Measurements from ENCODE around the gene PIEZO1.
A peak's percentile ranks its signal among the peaks of the same experiment; 100 is the strongest.

The PIEZO1 gene

DNA sequence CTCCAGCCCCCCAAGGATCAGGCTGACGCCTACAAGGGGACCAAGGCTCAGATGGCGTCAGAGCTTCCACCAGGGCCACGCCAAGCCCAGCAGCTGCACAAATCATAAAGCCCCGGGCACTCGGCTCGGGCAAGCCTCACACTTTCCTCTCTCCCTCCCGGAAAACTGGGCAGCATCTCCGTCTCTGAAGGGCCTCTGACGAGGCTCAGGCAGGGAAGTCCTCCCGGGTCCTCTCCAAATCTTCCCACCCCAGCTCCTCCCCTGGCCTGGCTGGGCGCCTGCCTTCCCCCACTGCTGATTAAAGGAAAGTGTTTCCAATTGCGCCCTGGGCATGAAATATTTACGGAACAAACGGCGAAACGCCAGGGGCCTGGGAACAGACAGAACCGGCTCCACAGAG, 38.5 kb downstream of the PIEZO1 start:
- H3K27ac ChIP-seq = peak overlapping the region; percentile 65

DNA sequence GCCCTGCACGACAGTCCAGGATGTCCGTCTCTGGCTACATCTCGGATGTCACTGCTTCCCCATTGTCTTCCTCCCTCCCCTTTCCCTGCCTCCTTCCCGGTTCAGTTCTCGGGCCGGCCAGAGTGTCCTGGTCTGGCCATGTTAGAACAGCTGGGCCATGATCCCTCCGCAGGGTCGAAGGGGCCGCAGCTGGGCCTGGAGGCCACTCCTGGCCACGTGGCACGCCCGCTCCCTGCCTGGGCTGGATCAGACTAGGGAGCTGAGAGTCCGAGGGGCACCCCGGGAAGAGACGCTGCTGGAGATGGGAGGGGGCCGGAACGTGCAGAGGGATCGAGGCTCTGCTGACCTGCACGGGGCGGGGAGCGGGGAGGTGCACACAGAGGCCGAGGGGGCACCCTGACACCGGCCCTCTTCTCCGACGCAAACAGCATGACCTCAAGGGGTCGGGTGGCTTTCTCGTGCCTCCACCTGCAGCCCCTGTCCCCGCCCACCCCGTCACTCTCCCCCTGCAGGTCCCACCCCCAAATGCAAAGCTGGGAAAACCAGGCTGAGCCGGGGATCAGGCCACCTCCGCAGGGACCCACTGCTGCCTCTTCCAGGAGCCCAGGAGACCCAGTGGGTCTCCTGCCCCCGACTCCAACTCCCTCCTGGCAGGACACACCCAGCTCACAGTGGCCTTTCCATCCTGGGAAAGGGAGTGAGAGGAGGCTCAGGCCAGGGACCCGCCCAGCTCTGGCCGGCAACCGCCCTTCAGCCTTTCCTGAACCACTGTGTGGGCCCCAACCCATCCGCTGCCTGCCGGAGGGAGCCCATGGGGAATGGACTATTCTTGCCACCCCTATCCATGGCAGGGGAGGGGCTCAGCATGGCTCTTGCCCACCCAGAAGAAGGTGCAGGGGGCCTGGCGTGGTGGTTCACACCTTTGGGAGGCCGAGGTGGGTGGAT, 40.2 kb downstream of the PIEZO1 start:
- H3K27ac ChIP-seq = peak overlapping the region; percentile 24
- no peak for TF ChIP-seq ZFX (IDR thresholded peaks at IDR 0.05)
- TF ChIP-seq, protein P1, sequence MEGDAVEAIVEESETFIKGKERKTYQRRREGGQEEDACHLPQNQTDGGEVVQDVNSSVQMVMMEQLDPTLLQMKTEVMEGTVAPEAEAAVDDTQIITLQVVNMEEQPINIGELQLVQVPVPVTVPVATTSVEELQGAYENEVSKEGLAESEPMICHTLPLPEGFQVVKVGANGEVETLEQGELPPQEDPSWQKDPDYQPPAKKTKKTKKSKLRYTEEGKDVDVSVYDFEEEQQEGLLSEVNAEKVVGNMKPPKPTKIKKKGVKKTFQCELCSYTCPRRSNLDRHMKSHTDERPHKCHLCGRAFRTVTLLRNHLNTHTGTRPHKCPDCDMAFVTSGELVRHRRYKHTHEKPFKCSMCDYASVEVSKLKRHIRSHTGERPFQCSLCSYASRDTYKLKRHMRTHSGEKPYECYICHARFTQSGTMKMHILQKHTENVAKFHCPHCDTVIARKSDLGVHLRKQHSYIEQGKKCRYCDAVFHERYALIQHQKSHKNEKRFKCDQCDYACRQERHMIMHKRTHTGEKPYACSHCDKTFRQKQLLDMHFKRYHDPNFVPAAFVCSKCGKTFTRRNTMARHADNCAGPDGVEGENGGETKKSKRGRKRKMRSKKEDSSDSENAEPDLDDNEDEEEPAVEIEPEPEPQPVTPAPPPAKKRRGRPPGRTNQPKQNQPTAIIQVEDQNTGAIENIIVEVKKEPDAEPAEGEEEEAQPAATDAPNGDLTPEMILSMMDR (conservative IDR thresholded peaks at IDR 0.05) = no peak

More for the DNA sequence above, 38.5 kb downstream of the PIEZO1 start:
- no peak for TF ChIP-seq ZFX (IDR thresholded peaks at IDR 0.05)
- TF ChIP-seq, protein P1 (conservative IDR thresholded peaks at IDR 0.05) = no peak

DNA sequence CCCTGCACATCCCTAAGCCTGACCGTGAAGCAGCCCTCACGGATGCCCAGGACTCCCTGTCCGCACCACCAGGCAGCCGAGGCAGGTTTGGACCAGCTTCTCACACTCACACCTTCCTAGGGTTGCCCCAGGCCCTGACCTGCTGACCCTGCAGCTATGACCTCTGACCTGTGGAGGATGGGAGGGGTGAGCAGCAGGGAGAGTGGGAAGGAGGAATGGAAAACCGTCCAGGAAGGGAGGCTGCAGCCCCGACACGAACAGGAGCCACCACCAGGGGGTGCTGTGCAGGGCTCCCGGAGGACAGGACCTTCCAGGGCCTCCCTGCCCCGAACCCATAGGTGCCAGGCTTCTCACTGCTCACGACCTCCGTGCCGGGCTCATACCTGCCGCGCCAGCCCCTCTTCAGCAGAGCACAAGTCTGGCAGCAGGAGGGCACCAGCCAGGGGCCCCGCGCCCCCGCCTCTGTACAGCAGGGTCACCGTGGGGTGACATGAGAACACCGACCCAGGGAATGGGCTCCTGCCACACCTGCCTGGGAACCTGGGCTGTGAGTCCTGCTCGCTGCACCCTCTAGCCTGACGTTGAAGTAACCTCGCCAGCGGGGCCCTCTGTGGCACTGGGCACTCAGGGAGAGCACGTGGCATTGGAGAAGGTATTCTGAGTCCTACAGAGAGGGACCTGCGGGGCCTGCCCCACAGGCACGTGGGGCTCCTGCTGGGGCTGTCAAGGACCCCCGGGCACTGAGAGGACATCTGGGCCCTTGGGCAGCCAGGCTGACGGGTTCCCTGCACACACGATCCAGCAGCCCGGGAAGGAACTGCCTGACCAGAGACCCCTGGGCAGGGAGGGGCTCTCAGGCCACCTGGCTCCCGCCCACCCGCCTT, 41.1 kb downstream of the PIEZO1 start:
- peak overlapping the region; percentile 24 for H3K27ac ChIP-seq
- TF ChIP-seq ZFX (IDR thresholded peaks at IDR 0.05) = no peak
- TF ChIP-seq, protein P1 (conservative IDR thresholded peaks at IDR 0.05) = peak; percentile 92

DNA sequence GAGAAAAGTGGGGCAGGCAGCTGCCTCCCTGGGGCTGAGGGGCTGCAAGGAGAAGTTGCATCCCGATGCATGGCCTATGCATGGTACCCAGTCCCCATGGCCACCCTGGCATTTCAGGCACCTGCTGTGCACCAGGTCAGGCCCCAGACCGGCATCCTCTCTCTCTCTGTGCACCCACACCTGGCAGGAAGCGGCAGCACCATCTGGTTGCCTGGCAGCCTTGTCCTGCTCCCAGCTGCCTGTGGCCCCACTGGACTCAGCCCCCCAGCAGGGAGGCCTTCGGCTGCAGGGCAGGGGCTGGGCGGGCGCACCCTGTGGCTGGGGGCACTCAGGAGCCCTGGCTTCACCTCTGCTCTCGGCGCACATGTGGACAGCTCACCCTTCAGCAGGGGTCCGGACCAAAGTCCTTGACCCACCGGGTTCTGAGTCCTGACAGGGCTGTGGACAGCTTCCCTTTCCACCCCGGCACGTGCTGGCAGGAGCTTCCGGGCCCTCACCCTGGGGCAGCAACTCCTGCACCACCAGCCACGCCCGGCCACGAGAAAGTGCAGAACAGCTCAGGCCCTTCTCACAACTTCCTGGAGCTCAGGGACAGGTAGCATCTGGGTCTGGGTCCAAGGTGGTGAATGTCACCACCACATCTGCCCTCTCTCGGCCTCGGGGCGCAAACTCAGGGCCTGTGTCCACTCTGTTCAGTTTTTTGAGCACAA, 42.0 kb downstream of the PIEZO1 start:
- peak overlapping the region; percentile 24; the same call in 1 of the 2 replicates for H3K27ac ChIP-seq
- TF ChIP-seq, protein P1 (conservative IDR thresholded peaks at IDR 0.05) = no peak
- no peak for TF ChIP-seq ZFX (IDR thresholded peaks at IDR 0.05)

DNA sequence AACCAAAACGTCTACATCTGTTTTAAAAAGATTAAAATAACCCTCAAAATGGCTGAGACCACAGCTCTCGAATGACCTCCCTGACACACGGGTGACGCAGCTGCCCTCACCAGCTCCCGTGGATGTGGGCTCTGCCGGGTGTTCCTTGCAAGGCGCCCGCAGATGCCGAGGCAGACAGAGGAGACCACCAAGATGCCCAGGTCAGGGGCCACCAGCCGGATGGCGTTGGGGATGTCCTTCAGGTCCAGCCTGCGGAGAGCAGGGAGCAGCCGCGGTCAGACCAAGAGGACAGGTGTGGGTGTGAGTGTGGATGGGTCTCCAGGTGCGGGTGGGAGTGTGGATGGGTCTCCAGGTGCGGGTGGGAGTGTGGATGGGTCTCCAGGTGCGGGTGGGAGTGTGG, 43.7 kb downstream of the PIEZO1 start:
- 0 out of 2 replicates have a peak overlapping the region, but pooled peaks have one; percentile 74 for H3K27ac ChIP-seq
- no peak for TF ChIP-seq ZFX (IDR thresholded peaks at IDR 0.05)
- TF ChIP-seq, protein P1 (conservative IDR thresholded peaks at IDR 0.05) = no peak

DNA sequence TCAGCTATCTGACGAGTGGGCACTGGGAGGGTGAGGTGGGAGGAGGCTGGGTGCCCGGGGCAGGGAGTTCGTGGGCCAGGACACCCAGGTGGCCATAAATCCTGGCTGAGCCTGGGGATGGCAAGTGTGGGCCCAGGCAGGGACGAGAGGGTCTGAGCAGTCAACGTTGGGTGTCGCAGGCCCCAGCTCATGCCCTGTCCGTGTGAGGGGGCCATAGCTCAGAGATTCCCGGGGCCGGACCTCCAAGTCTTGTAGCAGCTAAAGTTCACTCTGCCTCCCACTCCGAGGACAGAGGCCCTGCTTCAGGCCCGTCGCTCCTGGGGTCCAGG, 44.3 kb downstream of the PIEZO1 start:
- no peak for TF ChIP-seq ZFX (IDR thresholded peaks at IDR 0.05)
- TF ChIP-seq, protein P1 (conservative IDR thresholded peaks at IDR 0.05) = no peak

More for the DNA sequence above, 44.3 kb downstream of the PIEZO1 start:
- peak overlapping the region; percentile 74; the same call in 1 of the 2 replicates for H3K27ac ChIP-seq

Measured in C4-2B (cell line).